ENCODE measurements around the gene SF1.

- TF ChIP-seq EZH2 (IDR thresholded peaks at IDR 0.05; ENCODE audit: insufficient read depth, poor library complexity, severe bottlenecking): no peak
- TF ChIP-seq EZH2phosphoT487 (IDR thresholded peaks at IDR 0.05; ENCODE audit: insufficient read depth, low read depth): no peak
These were observed 14.1 kb upstream of the SF1 start for GRCh38 chr11:64792482-64792881.
